Ishikawa (cell line): ENCODE data around the gene CAMSAP3.

Experiments used
- CEBPB ChIP-seq: IDR thresholded peaks from 2 replicates; pipeline ENCODE4 v1.6.1; 2012
- CREB1 ChIP-seq: IDR thresholded peaks from 2 replicates; pipeline ENCODE4 v1.6.1; 2012; ENCODE audit warnings: low read depth
- EGR1 ChIP-seq: IDR thresholded peaks from 2 replicates; pipeline ENCODE4 v1.6.1; 2012
- EP300 ChIP-seq: IDR thresholded peaks from 2 replicates; pipeline ENCODE4 v1.6.1; 2012; ENCODE audit warnings: borderline replicate concordance
- FOXM1 ChIP-seq: IDR thresholded peaks from 2 replicates; pipeline ENCODE4 v1.6.1; 2012; ENCODE audit warnings: low read depth, borderline replicate concordance
- MAX ChIP-seq: IDR thresholded peaks from 2 replicates; pipeline ENCODE4 v1.6.1; 2012
- NFIC ChIP-seq: IDR thresholded peaks from 2 replicates; pipeline ENCODE4 v1.6.1; 2012
- RAD21 ChIP-seq: IDR thresholded peaks from 2 replicates; pipeline ENCODE4 v1.6.1; 2012; ENCODE audit warnings: low read depth
- TAF1 ChIP-seq: IDR thresholded peaks from 2 replicates; pipeline ENCODE4 v1.6.1; 2012; ENCODE audit warnings: low read depth, mild to moderate bottlenecking
- TCF12 ChIP-seq: IDR thresholded peaks from 2 replicates; pipeline ENCODE4 v1.6.1; 2012; ENCODE audit warnings: low read depth
- TEAD4 ChIP-seq: IDR thresholded peaks from 2 replicates; pipeline ENCODE4 v1.6.1; 2012
- YY1 ChIP-seq: IDR thresholded peaks from 2 replicates; pipeline ENCODE4 v1.6.1; 2012; ENCODE audit warnings: low read depth
- ZBTB7A ChIP-seq: IDR thresholded peaks from 2 replicates; pipeline ENCODE4 v1.6.1; 2012; ENCODE audit warnings: low read depth
- TF ChIP-seq, protein P1 (sequence below): IDR thresholded peaks from 2 replicates; pipeline ENCODE4 v1.6.1; 2012; ENCODE audit warnings: low read depth, mild to moderate bottlenecking
- TF ChIP-seq, protein P2 (sequence below): IDR thresholded peaks from 2 replicates; pipeline ENCODE4 v1.6.1; 2012

Gene CAMSAP3

GRCh38 chr19:7643031-7643415 lies 47.4 kb downstream of the CAMSAP3 start:
- TF ChIP-seq MAX (no peak), CREB1 (no peak), NFIC (no peak)
- TF ChIP-seq, protein P1, sequence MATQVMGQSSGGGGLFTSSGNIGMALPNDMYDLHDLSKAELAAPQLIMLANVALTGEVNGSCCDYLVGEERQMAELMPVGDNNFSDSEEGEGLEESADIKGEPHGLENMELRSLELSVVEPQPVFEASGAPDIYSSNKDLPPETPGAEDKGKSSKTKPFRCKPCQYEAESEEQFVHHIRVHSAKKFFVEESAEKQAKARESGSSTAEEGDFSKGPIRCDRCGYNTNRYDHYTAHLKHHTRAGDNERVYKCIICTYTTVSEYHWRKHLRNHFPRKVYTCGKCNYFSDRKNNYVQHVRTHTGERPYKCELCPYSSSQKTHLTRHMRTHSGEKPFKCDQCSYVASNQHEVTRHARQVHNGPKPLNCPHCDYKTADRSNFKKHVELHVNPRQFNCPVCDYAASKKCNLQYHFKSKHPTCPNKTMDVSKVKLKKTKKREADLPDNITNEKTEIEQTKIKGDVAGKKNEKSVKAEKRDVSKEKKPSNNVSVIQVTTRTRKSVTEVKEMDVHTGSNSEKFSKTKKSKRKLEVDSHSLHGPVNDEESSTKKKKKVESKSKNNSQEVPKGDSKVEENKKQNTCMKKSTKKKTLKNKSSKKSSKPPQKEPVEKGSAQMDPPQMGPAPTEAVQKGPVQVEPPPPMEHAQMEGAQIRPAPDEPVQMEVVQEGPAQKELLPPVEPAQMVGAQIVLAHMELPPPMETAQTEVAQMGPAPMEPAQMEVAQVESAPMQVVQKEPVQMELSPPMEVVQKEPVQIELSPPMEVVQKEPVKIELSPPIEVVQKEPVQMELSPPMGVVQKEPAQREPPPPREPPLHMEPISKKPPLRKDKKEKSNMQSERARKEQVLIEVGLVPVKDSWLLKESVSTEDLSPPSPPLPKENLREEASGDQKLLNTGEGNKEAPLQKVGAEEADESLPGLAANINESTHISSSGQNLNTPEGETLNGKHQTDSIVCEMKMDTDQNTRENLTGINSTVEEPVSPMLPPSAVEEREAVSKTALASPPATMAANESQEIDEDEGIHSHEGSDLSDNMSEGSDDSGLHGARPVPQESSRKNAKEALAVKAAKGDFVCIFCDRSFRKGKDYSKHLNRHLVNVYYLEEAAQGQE: no peak

- TF ChIP-seq CREB1: no peak
- TF ChIP-seq YY1: no peak
- TF ChIP-seq TCF12: no peak
- no peak for TF ChIP-seq RAD21
- TF ChIP-seq, protein P1: no peak
- no peak for TF ChIP-seq EP300
- no peak for TF ChIP-seq FOXM1
Measured at GRCh38 chr19:7644550-7644877, 48.9 kb downstream of the CAMSAP3 start.

- TF ChIP-seq EP300 (no peak), ZBTB7A (no peak), CREB1 (no peak), FOXM1 (no peak), TAF1 (no peak), CEBPB (no peak), YY1 (no peak), NFIC (no peak), EGR1 (no peak), TCF12 (no peak), MAX (no peak), RAD21 (no peak), TEAD4 (no peak)
- TF ChIP-seq, protein P2, sequence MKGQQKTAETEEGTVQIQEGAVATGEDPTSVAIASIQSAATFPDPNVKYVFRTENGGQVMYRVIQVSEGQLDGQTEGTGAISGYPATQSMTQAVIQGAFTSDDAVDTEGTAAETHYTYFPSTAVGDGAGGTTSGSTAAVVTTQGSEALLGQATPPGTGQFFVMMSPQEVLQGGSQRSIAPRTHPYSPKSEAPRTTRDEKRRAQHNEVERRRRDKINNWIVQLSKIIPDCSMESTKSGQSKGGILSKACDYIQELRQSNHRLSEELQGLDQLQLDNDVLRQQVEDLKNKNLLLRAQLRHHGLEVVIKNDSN: no peak
- TF ChIP-seq, protein P1: no peak
Measured at GRCh38 chr19:7645163-7645562, 49.5 kb downstream of the CAMSAP3 start.

GRCh38 chr19:7645656-7646425 lies 50.2 kb downstream of the CAMSAP3 start:
- TF ChIP-seq YY1: no peak
- TF ChIP-seq EP300: no peak
- TF ChIP-seq EGR1: no peak
- no peak for TF ChIP-seq CREB1
- no peak for TF ChIP-seq TCF12
- TF ChIP-seq, protein P1: no peak
- no peak for TF ChIP-seq CEBPB
- TF ChIP-seq FOXM1: no peak
- no peak for TF ChIP-seq RAD21
